K562 (cell line): ENCODE results near the gene MYBPC3. TPM values are rescaled to one million over a fixed set of nuclear protein-coding genes. Genes with fewer than 3 reads are reported as not detected.

ENCODE experiments used
- ARID2 ChIP-seq: fragments of 450-650 bp; IDR thresholded peaks from 2 replicates; pipeline ENCODE4 v1.6.1; 2017; ENCODE audit warnings: antibody characterized with exemption, mild to moderate bottlenecking
- ATF1 ChIP-seq, 2 experiments: fragments of 450-650 bp in 1 of 2; IDR thresholded peaks; 2 replicates each; pipeline ENCODE4 v1.6.1; 2016; ENCODE audit warnings: missing compliant biosample characterization in 1 of 2, missing genetic modification characterization in 1 of 2
- BCLAF1 ChIP-seq, 2 experiments: fragments of 450-650 bp in 1 of 2; IDR thresholded peaks; 2 replicates each; pipeline ENCODE4 v1.6.1; 2011 to 2017; ENCODE audit warnings: low read depth in 2 of 2, antibody characterized with exemption in 1 of 2, borderline replicate concordance in 1 of 2, low read length in 1 of 2, mild to moderate bottlenecking in 1 of 2, mixed read lengths in 1 of 2; ENCODE audit not compliant: control insufficient read depth in 1 of 2
- BHLHE40 ChIP-seq: IDR thresholded peaks from 2 replicates; pipeline ENCODE4 v1.6.1; 2011; ENCODE audit warnings: low read length, improper control_type of control experiment
- BMI1 ChIP-seq: fragments of 150-350 bp; IDR thresholded peaks from 2 replicates; pipeline ENCODE4 v1.6.1; 2014; ENCODE audit warnings: low read length
- CREB3 ChIP-seq: fragments of 450-650 bp; conservative IDR thresholded peaks from 2 replicates; pipeline ENCODE4 v1.6.1; 2016; ENCODE audit warnings: missing genetic modification characterization, low read depth, mild to moderate bottlenecking, missing compliant biosample characterization, moderate library complexity
- DNMT1 ChIP-seq: fragments of 450-650 bp; IDR thresholded peaks from 2 replicates; pipeline ENCODE4 v1.6.1; 2016; ENCODE audit warnings: antibody characterized with exemption, mild to moderate bottlenecking
- EGR1 ChIP-seq: fragments of 450-650 bp; conservative IDR thresholded peaks from 2 replicates; pipeline ENCODE4 v1.6.1; 2017; ENCODE audit warnings: mild to moderate bottlenecking
- ELF1 ChIP-seq: fragments of 200-800 bp; sonication (Bioruptor generic); IDR thresholded peaks from 2 replicates; pipeline ENCODE4 v1.6.1; 2016; ENCODE audit warnings: missing genetic modification characterization, missing compliant biosample characterization
- EP400 ChIP-seq: fragments of 450-650 bp; IDR thresholded peaks from 2 replicates; pipeline ENCODE4 v1.6.1; 2017; ENCODE audit warnings: antibody characterized with exemption, mild to moderate bottlenecking, moderate library complexity
- IFI16 ChIP-seq: fragments of 250-450 bp; sonication (Bioruptor Pico); IDR thresholded peaks from 2 replicates; pipeline ENCODE4 v2.1.2; 2022; ENCODE audit warnings: mild to moderate bottlenecking, inconsistent platforms
- LCOR ChIP-seq: sonication (generic); formaldehyde crosslinking; IDR thresholded peaks from 2 replicates; pipeline ENCODE4 v1.8.0; 2022; ENCODE audit warnings: mild to moderate bottlenecking, missing genetic modification reagents
- MAFK ChIP-seq: IDR thresholded peaks from 2 replicates; pipeline ENCODE4 v1.6.1; 2011; ENCODE audit warnings: low read length, improper control_type of control experiment
- MLLT1 ChIP-seq, 2 experiments: fragments of 450-650 bp; IDR thresholded peaks; 2 replicates each; pipeline ENCODE4 v1.6.1; 2016
- MTA2 ChIP-seq: fragments of 450-650 bp; IDR thresholded peaks from 2 replicates; pipeline ENCODE4 v1.6.1; 2016; ENCODE audit warnings: low read depth
- NR2C2 ChIP-seq, 2 experiments: fragments of 200-800 bp in 1 of 2; sonication (Bioruptor generic) in 1 of 2; sonication (generic) in 1 of 2; formaldehyde crosslinking in 1 of 2; IDR thresholded peaks; 2 replicates each; pipeline versions ENCODE4 v1.6.1 to v1.8.0; 2016 to 2022; ENCODE audit warnings: mild to moderate bottlenecking in 1 of 2, missing compliant biosample characterization in 1 of 2, missing genetic modification characterization in 1 of 2, missing genetic modification reagents in 1 of 2
- SIN3B ChIP-seq: fragments of 450-650 bp; IDR thresholded peaks from 2 replicates; pipeline ENCODE4 v1.6.1; 2017; ENCODE audit warnings: low read depth, mild to moderate bottlenecking, moderate library complexity
- SRF ChIP-seq, 2 experiments: fragments of 250-450, 450-650 bp in 1 of 2; sonication (Bioruptor Pico) in 1 of 2; sonication (generic) in 1 of 2; formaldehyde crosslinking; IDR thresholded peaks; 2 replicates each; pipeline versions ENCODE4 v1.5.0 to v1.5.1; 2020 to 2022; ENCODE audit warnings: mild to moderate bottlenecking in 1 of 2, missing genetic modification reagents in 1 of 2
- TEAD1 ChIP-seq, 2 experiments: fragments of 450-650 bp in 1 of 2; sonication (generic) in 1 of 2; formaldehyde crosslinking; IDR thresholded peaks; 2 replicates each; pipeline versions ENCODE4 v1.4.0 to v1.8.0; 2020 to 2022; ENCODE audit warnings: mild to moderate bottlenecking in 2 of 2, missing genetic modification reagents in 1 of 2
- XRCC4 ChIP-seq: IDR thresholded peaks from one replicate; pipeline ENCODE4 v1.6.1; 2011; ENCODE audit not compliant: insufficient read depth, insufficient read length; ENCODE audit errors: extremely low read depth
- ZC3H4 ChIP-seq: sonication (generic); formaldehyde crosslinking; IDR thresholded peaks from 2 replicates; pipeline ENCODE4 v1.9.0; 2021; ENCODE audit warnings: missing genetic modification reagents, borderline replicate concordance
- ZNF140 ChIP-seq: fragments of 250-450 bp; sonication (Bioruptor Pico); IDR thresholded peaks from 2 replicates; pipeline ENCODE4 v1.8.0; 2021; ENCODE audit warnings: moderate library complexity, mild to moderate bottlenecking, inconsistent platforms
- ZNF507 ChIP-seq: conservative IDR thresholded peaks from 2 replicates; pipeline ENCODE4 v1.6.1; 2017; ENCODE audit warnings: missing genetic modification characterization, missing compliant biosample characterization
- polyA plus RNA-seq, 8 experiments: library from polyadenylated mRNA; depleted of rRNA in 4 of 8; stranded (reverse) in 5 of 8; unstranded in 3 of 8; fragments of >200 nt; fragmentation: Nextera tagmentation in 2 of 8; fragmentation: Illumina TruSeq in 1 of 8; extraction: Ambion mirVana in 2 of 8; extraction: Trizol in 1 of 8; gene quantifications; 2 replicates each; pipeline versions ENCODE4 v1.2.1 to v1.2.3, GENCODE V29; 2011 to 2014; ENCODE audit warnings: inconsistent platforms in 1 of 8, missing spikeins in 1 of 8
- total RNA-seq, 7 experiments: library from RNA; depleted of rRNA in 6 of 7; stranded (reverse); fragments of >200 nt in 6 of 7; fragmentation: Illumina TruSeq in 2 of 7; extraction: Trizol in 2 of 7; gene quantifications; 2 replicates each; pipeline versions ENCODE4 v1.2.1 to v1.2.3, GENCODE V29; 2011 to 2021; ENCODE audit warnings: low replicate concordance in 1 of 7

MYBPC3 gene
- total and polyA plus RNA-seq, 9 of the 15 experiments (the other 6 are each of a cell fraction or from before 2014, with no cell fraction given): 0.01 TPM; not detected in 8

GRCh38 chr11:47376525-47377371 lies 24.2 kb upstream of the MYBPC3 start (continued):
- TF ChIP-seq CREB3 (tag): no peak
- no peak for TF ChIP-seq XRCC4
- TF ChIP-seq EGR1: peak; percentile 98
- no peak for TF ChIP-seq MTA2
- TF ChIP-seq SRF (CRISPR knock-in tag; IDR thresholded peaks at IDR 0.05): no peak
- TF ChIP-seq ZNF507 (tag): no peak
- TF ChIP-seq BHLHE40: peak; percentile 65
- no peak for TF ChIP-seq MAFK
- no peak for TF ChIP-seq NR2C2 (CRISPR knock-in tag; IDR thresholded peaks at IDR 0.05)
- TF ChIP-seq NR2C2 (tag; IDR thresholded peaks at IDR 0.05): peak; percentile 71
- no peak for TF ChIP-seq BMI1
- no peak for TF ChIP-seq BCLAF1 (IDR thresholded peaks at IDR 0.05; ENCODE audit: borderline replicate concordance in 1 of 2, control insufficient read depth in 1 of 2, low read depth in 2 of 2, low read length in 1 of 2)
- peak; percentile 76; the same call in 1 of the 2 replicates for TF ChIP-seq ZC3H4 (CRISPR knock-in tag)
- peak; percentile 57 to 86; a peak in 2 of 4 replicates for TF ChIP-seq MLLT1 (IDR thresholded peaks at IDR 0.05)
- TF ChIP-seq ARID2: 0 out of 2 replicates have a peak, but pooled peaks have one; percentile 18
- no peak for TF ChIP-seq ELF1 (tag)
- TF ChIP-seq EP400: peak; percentile 61; the same call in 1 of the 2 replicates
- no peak for TF ChIP-seq DNMT1
- TF ChIP-seq LCOR (CRISPR knock-in tag): no peak
- TF ChIP-seq ATF1 (CRISPR knock-in tag; IDR thresholded peaks at IDR 0.05): no peak
- peak; percentile 48 for TF ChIP-seq ATF1 (tag; IDR thresholded peaks at IDR 0.05)
- TF ChIP-seq SIN3B: no peak
- TF ChIP-seq IFI16 (CRISPR knock-in tag): no peak
- no peak for TF ChIP-seq ZNF140 (CRISPR knock-in tag)
- TF ChIP-seq TEAD1 (CRISPR knock-in tag; IDR thresholded peaks at IDR 0.05): no peak
